Osteoblast (primary cell): Measurements from ENCODE around the gene RPL22L1. TPM values are rescaled to one million over a fixed set of nuclear protein-coding genes. Genes with fewer than 3 reads are reported as not detected.
"Not testable (repeated sequence)": the region's sequence is repeated elsewhere in the genome, so short reads cannot be mapped to it uniquely, and the experiment has no call there.

ENCODE experiments used
- DNase-seq: peaks from one replicate; pipeline ENCODE4 v3.0.0; 2011; ENCODE audit warnings: low spot score, mixed read lengths; ENCODE audit not compliant: insufficient read length; ENCODE audit errors: missing footprints
- H2AFZ ChIP-seq: 2 replicates; pipeline ENCODE4 v1.6.0; 2011; ENCODE audit warnings: mild to moderate bottlenecking, low read length
- H3K27ac ChIP-seq: 2 replicates; pipeline ENCODE4 v1.5.1; 2011; ENCODE audit warnings: mild to moderate bottlenecking, low read depth, low read length, moderate library complexity
- H3K27me3 ChIP-seq: 2 replicates; pipeline ENCODE4 v1.6.0; 2012; ENCODE audit warnings: mild to moderate bottlenecking, control low read depth, inconsistent platforms, low read length, moderate library complexity; ENCODE audit not compliant: insufficient read depth
- H3K36me3 ChIP-seq: 2 replicates; pipeline ENCODE4 v1.5.1; 2011; ENCODE audit warnings: mild to moderate bottlenecking, low read length, control low read depth, moderate library complexity; ENCODE audit not compliant: insufficient read depth
- H3K4me1 ChIP-seq: 2 replicates; pipeline ENCODE4 v1.5.1; 2011; ENCODE audit warnings: mild to moderate bottlenecking, low read length, control low read depth, moderate library complexity; ENCODE audit not compliant: insufficient read depth
- H3K4me2 ChIP-seq: 2 replicates; pipeline ENCODE4 v1.6.0; 2011; ENCODE audit warnings: mild to moderate bottlenecking, low read length; ENCODE audit not compliant: insufficient read depth
- H3K4me3 ChIP-seq: fragments of 200-600 bp; sonication (generic); 3 replicates; pipeline ENCODE4 v1.5.1; 2012; ENCODE audit warnings: mild to moderate bottlenecking, low read length, inconsistent platforms; ENCODE audit not compliant: insufficient read depth
- H3K79me2 ChIP-seq: 2 replicates; pipeline ENCODE4 v1.6.0; 2012; ENCODE audit warnings: mild to moderate bottlenecking, low read length, control low read depth, inconsistent platforms; ENCODE audit not compliant: insufficient read depth
- H3K9me3 ChIP-seq: 2 replicates; pipeline ENCODE4 v1.5.1; 2011; ENCODE audit warnings: low read depth, low read length, control low read depth
- H4K20me1 ChIP-seq: 2 replicates; pipeline ENCODE4 v1.6.0; 2012; ENCODE audit warnings: mild to moderate bottlenecking, low read length, control low read depth; ENCODE audit not compliant: insufficient read depth
- total RNA-seq: library from RNA; depleted of rRNA; stranded (reverse); fragments of >200 nt; gene quantifications from 2 replicates; pipeline ENCODE4 v1.2.3, GENCODE V29; 2012
- TF ChIP-seq, protein P1 (sequence below): IDR thresholded peaks from 2 replicates; pipeline ENCODE4 v1.5.1; 2011; ENCODE audit warnings: mild to moderate bottlenecking, low read depth, low read length, moderate library complexity; ENCODE audit errors: extremely low read depth

The RPL22L1 gene
- total RNA-seq, 1 donor: 297 TPM

DNA sequence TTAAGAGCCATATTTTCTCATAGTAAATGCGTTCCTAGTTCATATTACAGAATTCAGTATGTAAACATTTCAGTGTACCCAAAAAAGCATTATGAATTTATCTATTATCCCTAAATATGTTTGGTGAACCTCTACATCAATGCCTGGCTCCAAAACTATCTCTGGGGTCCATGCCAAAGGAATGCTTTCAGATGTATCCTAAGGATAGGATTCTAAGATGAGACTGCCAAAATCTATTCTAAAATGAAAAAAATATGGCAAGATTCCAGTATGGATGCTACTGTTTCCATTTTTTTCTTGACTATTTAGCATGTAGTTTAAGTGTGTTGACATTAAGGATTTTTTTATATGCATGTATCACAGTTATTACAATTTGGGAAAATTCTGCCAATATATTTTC, 19.6 kb upstream of the RPL22L1 start:
- no peaks in the 10 kb centered on the region for H3K79me2 ChIP-seq
- no peak for DNase-seq
- TF ChIP-seq, protein P1, sequence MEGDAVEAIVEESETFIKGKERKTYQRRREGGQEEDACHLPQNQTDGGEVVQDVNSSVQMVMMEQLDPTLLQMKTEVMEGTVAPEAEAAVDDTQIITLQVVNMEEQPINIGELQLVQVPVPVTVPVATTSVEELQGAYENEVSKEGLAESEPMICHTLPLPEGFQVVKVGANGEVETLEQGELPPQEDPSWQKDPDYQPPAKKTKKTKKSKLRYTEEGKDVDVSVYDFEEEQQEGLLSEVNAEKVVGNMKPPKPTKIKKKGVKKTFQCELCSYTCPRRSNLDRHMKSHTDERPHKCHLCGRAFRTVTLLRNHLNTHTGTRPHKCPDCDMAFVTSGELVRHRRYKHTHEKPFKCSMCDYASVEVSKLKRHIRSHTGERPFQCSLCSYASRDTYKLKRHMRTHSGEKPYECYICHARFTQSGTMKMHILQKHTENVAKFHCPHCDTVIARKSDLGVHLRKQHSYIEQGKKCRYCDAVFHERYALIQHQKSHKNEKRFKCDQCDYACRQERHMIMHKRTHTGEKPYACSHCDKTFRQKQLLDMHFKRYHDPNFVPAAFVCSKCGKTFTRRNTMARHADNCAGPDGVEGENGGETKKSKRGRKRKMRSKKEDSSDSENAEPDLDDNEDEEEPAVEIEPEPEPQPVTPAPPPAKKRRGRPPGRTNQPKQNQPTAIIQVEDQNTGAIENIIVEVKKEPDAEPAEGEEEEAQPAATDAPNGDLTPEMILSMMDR: no peak

DNA sequence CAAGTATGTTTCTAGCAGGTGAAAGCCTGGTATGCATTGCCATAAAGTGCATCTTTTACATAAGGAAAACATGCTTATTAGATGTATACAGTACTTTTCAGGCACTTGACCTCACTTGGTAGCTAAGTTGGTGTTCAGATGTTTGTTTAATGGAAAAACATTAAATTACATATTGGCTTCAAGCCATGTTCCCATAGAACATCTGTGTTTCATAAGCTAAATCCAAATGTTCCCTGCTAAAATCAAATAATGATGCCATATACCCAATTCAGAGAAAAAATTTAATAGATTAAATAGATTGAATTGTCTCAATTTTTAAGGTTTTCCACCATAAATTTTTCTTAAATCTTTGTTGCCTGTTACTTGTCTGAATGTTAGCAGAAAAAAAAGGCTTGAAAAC, 19.1 kb upstream of the RPL22L1 start:
- Histone ChIP-seq H4K20me1 (no peaks in the 10 kb centered on the region), H3K27ac (no peak overlapping the region), H3K27me3 (no peaks in the 10 kb centered on the region), H3K36me3 (peaks cover 4% of the 10 kb centered on the region), H3K4me2 (no peak overlapping the region), H3K4me3 (no peak overlapping the region), H3K9me3 (no peaks in the 10 kb centered on the region), H2AFZ (no peak overlapping the region), H3K79me2 (no peaks in the 10 kb centered on the region), H3K4me1 (no peaks in the 10 kb centered on the region)
- DNase-seq: no peak
- TF ChIP-seq, protein P1: no peak

More for the DNA sequence above, 19.6 kb upstream of the RPL22L1 start:
- Histone ChIP-seq H3K27ac (no peak overlapping the region), H3K36me3 (peaks cover 4% of the 10 kb centered on the region), H3K4me2 (no peak overlapping the region), H3K9me3 (no peaks in the 10 kb centered on the region), H3K4me1 (no peaks in the 10 kb centered on the region), H3K4me3 (no peak overlapping the region), H3K27me3 (no peaks in the 10 kb centered on the region), H2AFZ (no peak overlapping the region), H4K20me1 (no peaks in the 10 kb centered on the region)

DNA sequence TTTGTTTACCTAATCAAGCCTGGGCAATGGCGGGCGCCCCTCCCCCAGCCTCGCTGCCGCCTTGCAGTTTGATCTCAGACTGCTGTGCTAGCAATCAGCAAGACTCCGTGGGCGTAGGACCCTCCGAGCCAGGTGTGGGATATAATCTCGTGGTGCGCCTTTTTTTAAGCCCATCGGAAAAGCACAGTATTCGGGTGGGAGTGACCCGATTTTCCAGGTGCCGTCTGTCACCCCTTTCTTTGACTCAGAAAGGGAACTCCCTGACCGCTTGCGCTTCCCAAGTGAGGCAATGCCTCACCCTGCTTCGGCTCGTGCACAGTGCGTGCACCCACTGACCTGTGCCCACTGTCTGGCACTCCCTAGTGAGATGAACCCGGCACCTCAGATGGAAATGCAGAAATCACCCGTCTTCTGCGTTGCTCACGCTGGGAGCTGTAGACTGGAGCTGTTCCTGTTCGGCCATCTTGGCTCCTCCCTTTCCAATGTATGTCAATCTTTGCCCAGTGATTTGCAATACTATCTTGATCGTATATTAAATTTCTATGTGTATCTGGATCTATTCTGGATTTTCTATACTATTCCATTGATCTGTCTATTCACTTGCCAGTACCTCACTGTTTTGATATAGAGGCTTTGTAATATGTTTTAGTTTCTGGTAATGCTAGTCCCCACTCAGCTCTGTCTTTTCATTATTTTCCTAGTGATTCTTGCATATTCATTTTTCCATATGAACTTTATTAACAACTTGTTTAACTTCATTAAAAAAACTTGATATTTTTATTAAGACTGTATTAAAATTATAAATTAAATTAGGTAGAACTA, 14.3 kb upstream of the RPL22L1 start:
- H3K27me3 ChIP-seq, H4K20me1 ChIP-seq, H2AFZ ChIP-seq, DNase-seq, H3K9me3 ChIP-seq, H3K4me2 ChIP-seq, H3K79me2 ChIP-seq, H3K36me3 ChIP-seq, H3K4me1 ChIP-seq, H3K27ac ChIP-seq, H3K4me3 ChIP-seq: not testable (repeated sequence)

DNA sequence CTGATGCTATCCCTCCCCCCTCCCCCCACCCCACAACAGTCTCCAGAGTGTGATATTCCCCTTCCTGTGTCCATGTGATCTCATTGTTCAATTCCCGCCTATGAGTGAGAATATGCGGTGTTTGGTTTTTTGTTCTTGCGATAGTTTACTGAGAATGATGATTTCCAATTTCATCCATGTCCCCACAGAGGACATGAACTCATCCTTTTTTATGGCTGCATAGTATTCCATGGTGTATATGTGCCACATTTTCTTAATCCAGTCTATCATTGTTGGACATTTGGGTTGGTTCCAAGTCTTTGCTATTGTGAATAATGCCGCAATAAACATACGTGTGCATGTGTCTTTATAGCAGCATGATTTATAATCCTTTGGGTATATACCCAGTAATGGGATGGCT, 8.7 kb upstream of the RPL22L1 start:
- H3K27me3 ChIP-seq, H3K4me1 ChIP-seq, DNase-seq, H2AFZ ChIP-seq, H3K9me3 ChIP-seq, H3K36me3 ChIP-seq, H3K4me2 ChIP-seq, H3K79me2 ChIP-seq, H3K4me3 ChIP-seq, H4K20me1 ChIP-seq, H3K27ac ChIP-seq: not testable (repeated sequence)

DNA sequence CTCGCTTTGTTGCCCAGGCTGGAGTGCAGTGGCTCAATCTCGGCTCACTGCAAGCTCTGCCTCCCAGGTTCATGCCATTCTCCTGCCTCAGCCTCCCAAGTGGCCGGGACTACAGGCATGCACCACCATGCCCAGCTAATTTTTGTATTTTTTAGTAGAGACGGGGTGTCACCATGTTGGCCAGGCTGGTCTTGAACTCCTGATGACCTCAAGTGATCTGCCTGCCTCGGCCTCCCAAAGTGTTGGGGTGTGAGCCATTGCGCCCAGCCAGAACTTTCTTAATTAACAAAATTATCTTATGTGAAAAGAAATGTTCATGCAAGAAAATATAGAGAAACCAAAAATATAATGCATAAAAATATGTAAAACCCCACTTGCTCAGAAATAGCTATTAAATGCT, 7.3 kb upstream of the RPL22L1 start:
- H3K27ac ChIP-seq, H4K20me1 ChIP-seq, DNase-seq, H3K4me2 ChIP-seq, H3K9me3 ChIP-seq, H3K36me3 ChIP-seq, H3K4me1 ChIP-seq, H3K27me3 ChIP-seq, H2AFZ ChIP-seq, H3K79me2 ChIP-seq, H3K4me3 ChIP-seq: not testable (repeated sequence)
